K562 (cell line): Measurements from ENCODE around the gene GSS. TPM values are rescaled to one million over a fixed set of nuclear protein-coding genes. Genes with fewer than 3 reads are reported as not detected.

Experiments used
- ARID1B ChIP-seq: fragments of 450-650 bp; IDR thresholded peaks from 2 replicates; pipeline ENCODE4 v1.6.1; 2016; ENCODE audit warnings: antibody characterized with exemption, mild to moderate bottlenecking, inconsistent platforms
- CBX3 ChIP-seq, 2 experiments: IDR thresholded peaks; 1 replicate in 1 of 2; 2 replicates in 1 of 2; pipeline ENCODE4 v1.6.1; 2012; ENCODE audit warnings: inconsistent platforms in 2 of 2, low read length in 2 of 2, borderline replicate concordance in 1 of 2, control low read depth in 1 of 2
- CXXC5 ChIP-seq: fragments of 250-450 bp; sonication (Bioruptor Pico); IDR thresholded peaks from 2 replicates; pipeline ENCODE4 v1.8.0; 2022; ENCODE audit warnings: inconsistent platforms, mild to moderate bottlenecking, moderate library complexity
- DPF2 ChIP-seq: fragments of 450-650 bp; IDR thresholded peaks from 2 replicates; pipeline ENCODE4 v1.6.1; 2016
- ETV6 ChIP-seq, 3 experiments: fragments of 150-350 bp in 1 of 3; sonication (generic) in 1 of 3; formaldehyde crosslinking in 1 of 3; IDR thresholded peaks; 2 replicates each; pipeline versions ENCODE4 v1.6.1 to v1.8.0; 2014 to 2022; ENCODE audit warnings: borderline replicate concordance in 2 of 3, low read depth in 2 of 3, antibody characterized with exemption in 1 of 3, low read length in 1 of 3, mild to moderate bottlenecking in 1 of 3, missing genetic modification reagents in 1 of 3
- FOSL1 ChIP-seq: fragments of 200-800 bp; sonication (Bioruptor generic); conservative IDR thresholded peaks from 2 replicates; pipeline ENCODE4 v1.6.1; 2016; ENCODE audit warnings: missing genetic modification characterization, missing compliant biosample characterization
- FOXK1 ChIP-seq: sonication (generic); formaldehyde crosslinking; IDR thresholded peaks from 2 replicates; pipeline ENCODE4 v1.8.0; 2022; ENCODE audit warnings: missing genetic modification reagents, mild to moderate bottlenecking, borderline replicate concordance
- FOXK2 ChIP-seq, 2 experiments: fragments of 450-650 bp; IDR thresholded peaks in 1 of 2; conservative IDR thresholded peaks in 1 of 2; 2 replicates each; pipeline ENCODE4 v1.6.1; 2016; ENCODE audit warnings: low read depth in 2 of 2, mild to moderate bottlenecking in 1 of 2
- GTF2E2 ChIP-seq: fragments of 200-800 bp; sonication (Bioruptor generic); IDR thresholded peaks from 2 replicates; pipeline ENCODE4 v1.6.1; 2016; ENCODE audit warnings: missing genetic modification characterization, missing compliant biosample characterization
- HDAC6 ChIP-seq: IDR thresholded peaks from 2 replicates; pipeline ENCODE4 v1.6.1; 2012; ENCODE audit warnings: low read depth, mild to moderate bottlenecking, control low read depth, inconsistent platforms, low read length, moderate library complexity
- KLF1 ChIP-seq: fragments of 450-650 bp; IDR thresholded peaks from 2 replicates; pipeline ENCODE4 v1.6.1; 2016; ENCODE audit warnings: missing genetic modification characterization, missing compliant biosample characterization
- L3MBTL2 ChIP-seq: fragments of 450-650 bp; IDR thresholded peaks from 2 replicates; pipeline ENCODE4 v1.6.1; 2016; ENCODE audit warnings: mild to moderate bottlenecking, moderate library complexity
- MTF1 ChIP-seq: fragments of 250-450 bp; sonication (Bioruptor Pico); IDR thresholded peaks from 2 replicates; pipeline ENCODE4 v1.9.0; 2021; ENCODE audit warnings: moderate library complexity, mild to moderate bottlenecking, inconsistent platforms, borderline replicate concordance
- NR2C1 ChIP-seq, 2 experiments: fragments of 450-650 bp; IDR thresholded peaks; 2 replicates each; pipeline ENCODE4 v1.6.1; 2017; ENCODE audit warnings: mild to moderate bottlenecking in 2 of 2, antibody characterized with exemption in 1 of 2, inconsistent platforms in 1 of 2, missing compliant biosample characterization in 1 of 2, missing genetic modification characterization in 1 of 2
- PCBP2 ChIP-seq: fragments of 200-400 bp; formaldehyde crosslinking; IDR thresholded peaks from 2 replicates; pipeline ENCODE4 v1.6.1; 2018; ENCODE audit warnings: low read length, low read depth, mild to moderate bottlenecking, moderate library complexity; ENCODE audit not compliant: poor library complexity, severe bottlenecking
- PTRF ChIP-seq: fragments of 450-650 bp; IDR thresholded peaks from 2 replicates; pipeline ENCODE4 v1.6.1; 2016; ENCODE audit warnings: mild to moderate bottlenecking, missing genetic modification characterization, missing compliant biosample characterization
- RBM15 ChIP-seq: fragments of 200-400 bp; formaldehyde crosslinking; IDR thresholded peaks from 2 replicates; pipeline ENCODE4 v1.6.1; 2018; ENCODE audit warnings: mild to moderate bottlenecking, low read length, moderate library complexity; ENCODE audit not compliant: insufficient read depth
- SIN3A ChIP-seq, 2 experiments: fragments of 150-350 bp in 1 of 2; IDR thresholded peaks; 2 replicates each; pipeline ENCODE4 v1.6.1; 2011 to 2016; ENCODE audit warnings: borderline replicate concordance in 2 of 2, low read depth in 2 of 2, low read length in 2 of 2, mild to moderate bottlenecking in 2 of 2, moderate library complexity in 2 of 2; ENCODE audit not compliant: control insufficient read depth in 1 of 2
- SNRNP70 ChIP-seq: fragments of 200-400 bp; formaldehyde crosslinking; optimal IDR thresholded peaks from 2 replicates; pipeline ENCODE3; 2017; ENCODE audit warnings: low read depth, low read length
- TAF1 ChIP-seq: IDR thresholded peaks from 2 replicates; pipeline ENCODE4 v1.6.1; 2011; ENCODE audit warnings: mild to moderate bottlenecking, low read length, moderate library complexity; ENCODE audit not compliant: insufficient read depth, control insufficient read depth, severe bottlenecking; ENCODE audit errors: extremely low read depth
- ZHX1 ChIP-seq: fragments of 150-350 bp; conservative IDR thresholded peaks from 2 replicates; pipeline ENCODE4 v1.6.1; 2014; ENCODE audit warnings: low read length
- ZNF23 ChIP-seq: fragments of 250-450 bp; sonication (Bioruptor Pico); IDR thresholded peaks from 2 replicates; pipeline ENCODE4 v1.4.0; 2020; ENCODE audit warnings: mild to moderate bottlenecking
- ZNF324 ChIP-seq: fragments of 250-450 bp; sonication (Bioruptor Pico); IDR thresholded peaks from 2 replicates; pipeline ENCODE4 v1.4.0; 2020; ENCODE audit warnings: mild to moderate bottlenecking
- ZNF696 ChIP-seq: fragments of 250-450 bp; sonication (Bioruptor Pico); conservative IDR thresholded peaks from 2 replicates; pipeline ENCODE4 v1.4.0; 2020; ENCODE audit warnings: mild to moderate bottlenecking, moderate library complexity
- ZNF699 ChIP-seq: fragments of 250-450 bp; sonication (Bioruptor Pico); IDR thresholded peaks from 2 replicates; pipeline ENCODE4 v1.8.0; 2021; ENCODE audit warnings: mild to moderate bottlenecking, moderate library complexity; ENCODE audit not compliant: insufficient replicate concordance
- polyA plus RNA-seq, 8 experiments: library from polyadenylated mRNA; depleted of rRNA in 4 of 8; stranded (reverse) in 5 of 8; unstranded in 3 of 8; fragments of >200 nt; fragmentation: Nextera tagmentation in 2 of 8; fragmentation: Illumina TruSeq in 1 of 8; extraction: Ambion mirVana in 2 of 8; extraction: Trizol in 1 of 8; gene quantifications; 2 replicates each; pipeline versions ENCODE4 v1.2.1 to v1.2.3, GENCODE V29; 2011 to 2014; ENCODE audit warnings: inconsistent platforms in 1 of 8, missing spikeins in 1 of 8
- total RNA-seq, 7 experiments: library from RNA; depleted of rRNA in 6 of 7; stranded (reverse); fragments of >200 nt in 6 of 7; fragmentation: Illumina TruSeq in 2 of 7; extraction: Trizol in 2 of 7; gene quantifications; 2 replicates each; pipeline versions ENCODE4 v1.2.1 to v1.2.3, GENCODE V29; 2011 to 2021; ENCODE audit warnings: low replicate concordance in 1 of 7

The GSS gene
- total and polyA plus RNA-seq, 9 of the 15 experiments (the other 6 are each of a cell fraction or from before 2014, with no cell fraction given) = 18.4 to 165 (median 89.4) TPM

- TF ChIP-seq ZHX1 = no peak
- no peak for TF ChIP-seq ZNF23 (CRISPR knock-in tag)
- no peak for TF ChIP-seq ETV6 (IDR thresholded peaks at IDR 0.05; ENCODE audit: borderline replicate concordance in 1 of 2, low read depth in 2 of 2, low read length in 1 of 2)
- no peak for TF ChIP-seq ETV6 (CRISPR knock-in tag; IDR thresholded peaks at IDR 0.05; ENCODE audit: borderline replicate concordance)
- TF ChIP-seq FOSL1 = 0 out of 2 replicates have a peak, but pooled peaks have one; percentile 18
- peak; percentile 54; the same call in 1 of the 2 replicates for TF ChIP-seq DPF2
- no peak for TF ChIP-seq NR2C1 (IDR thresholded peaks at IDR 0.05)
- peak; percentile 39; the same call in 1 of the 2 replicates for TF ChIP-seq NR2C1 (tag; IDR thresholded peaks at IDR 0.05)
- TF ChIP-seq SNRNP70 = no peak
- TF ChIP-seq FOXK1 (CRISPR knock-in tag) = no peak
- TF ChIP-seq HDAC6 = no peak
- no peak for TF ChIP-seq RBM15
- TF ChIP-seq ARID1B = 0 out of 2 replicates have a peak, but pooled peaks have one; percentile 33
- TF ChIP-seq GTF2E2 (tag) = no peak
- no peak for TF ChIP-seq CBX3 (IDR thresholded peaks at IDR 0.05; ENCODE audit: borderline replicate concordance in 1 of 2, low read length in 2 of 2)
- TF ChIP-seq PTRF (tag) = no peak
- TF ChIP-seq ZNF324 (CRISPR knock-in tag) = no peak
- no peak for TF ChIP-seq TAF1
- TF ChIP-seq ZNF699 = no peak
- TF ChIP-seq CXXC5 (CRISPR knock-in tag) = peak; percentile 33; the same call in 1 of the 2 replicates
- no peak for TF ChIP-seq FOXK2 (conservative IDR thresholded peaks at IDR 0.05 in 1 of 2, IDR thresholded peaks at IDR 0.05 in 1 of 2; ENCODE audit: low read depth in 2 of 2)
- no peak for TF ChIP-seq SIN3A (IDR thresholded peaks at IDR 0.05; ENCODE audit: borderline replicate concordance in 2 of 2, control insufficient read depth in 1 of 2, low read depth in 2 of 2, low read length in 2 of 2)
- TF ChIP-seq L3MBTL2 = no peak
- no peak for TF ChIP-seq PCBP2
- TF ChIP-seq ZNF696 (CRISPR knock-in tag) = no peak
- no peak for TF ChIP-seq KLF1
- TF ChIP-seq MTF1 (CRISPR knock-in tag) = no peak
Measured at GRCh38 chr20:34904202-34904621, 51.4 kb downstream of the GSS start (continued).
